Mesothelial cell of epicardium (in vitro differentiated cells): ENCODE data around the gene CREB3L1. TPM values are rescaled to one million over a fixed set of nuclear protein-coding genes. Genes with fewer than 3 reads are reported as not detected.

Experiments
- DNase-seq, 2 experiments: peaks; one replicate each; pipeline ENCODE4 v3.0.0; 2021; ENCODE audit warnings: low spot score in 2 of 2; ENCODE audit not compliant: unreplicated experiment in 2 of 2
- H3K27ac Mint-ChIP-seq: 2 replicates; pipeline ENCODE4 v1.8.0; 2021; ENCODE audit warnings: mixed read lengths
- H3K27me3 Mint-ChIP-seq: 2 replicates; pipeline ENCODE4 v1.8.0; 2021; ENCODE audit warnings: low read depth, mixed read lengths
- H3K36me3 Mint-ChIP-seq: 2 replicates; pipeline ENCODE4 v1.8.0; 2021; ENCODE audit warnings: mixed read lengths
- H3K4me1 Mint-ChIP-seq: 2 replicates; pipeline ENCODE4 v1.8.0; 2021; ENCODE audit warnings: mixed read lengths
- H3K4me3 Mint-ChIP-seq: 2 replicates; pipeline ENCODE4 v1.8.0; 2021; ENCODE audit warnings: mild to moderate bottlenecking, moderate library complexity, mixed read lengths
- H3K9me3 Mint-ChIP-seq: 2 replicates; pipeline ENCODE4 v1.8.0; 2021; ENCODE audit warnings: mixed read lengths
- total RNA-seq: library from RNA; stranded (reverse); gene quantifications from 3 replicates; pipeline ENCODE4 v1.2.1, GENCODE V29; 2021
- TF ChIP-seq, protein P1 (sequence below): fragments of 200-600 bp; sonication (generic); IDR thresholded peaks from one replicate; pipeline ENCODE4 v1.5.0; 2021; ENCODE audit warnings: antibody characterized with exemption; ENCODE audit not compliant: unreplicated experiment

Gene CREB3L1
- total RNA-seq, 1 donor from 2014 or later, result 34.5 TPM

DNA sequence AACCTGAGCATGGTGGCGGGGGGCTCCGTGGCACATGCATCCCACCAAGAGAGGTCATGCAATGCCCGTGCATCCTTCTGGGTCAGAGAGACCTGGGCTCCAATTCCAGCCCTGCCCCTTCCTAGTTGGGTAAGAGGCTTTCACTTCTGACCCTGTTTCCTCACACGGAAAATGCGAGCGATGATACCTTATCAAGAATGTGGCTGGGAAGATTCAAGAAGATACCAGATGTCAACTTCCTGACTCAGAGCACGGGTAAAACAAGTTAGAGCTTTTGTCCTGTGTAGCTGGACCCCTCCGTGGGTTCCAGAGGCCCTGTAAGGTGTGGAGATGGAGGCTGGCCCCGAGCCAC, 61.1 kb downstream of the CREB3L1 start:
- peaks cover 24% of the 10 kb centered on the region for H3K27me3 Mint-ChIP-seq
- H3K9me3 Mint-ChIP-seq, result no peaks in the 10 kb centered on the region
- DNase-seq, result no peak
- H3K27ac Mint-ChIP-seq, result peak overlapping the region; percentile 62
- TF ChIP-seq, protein P1, sequence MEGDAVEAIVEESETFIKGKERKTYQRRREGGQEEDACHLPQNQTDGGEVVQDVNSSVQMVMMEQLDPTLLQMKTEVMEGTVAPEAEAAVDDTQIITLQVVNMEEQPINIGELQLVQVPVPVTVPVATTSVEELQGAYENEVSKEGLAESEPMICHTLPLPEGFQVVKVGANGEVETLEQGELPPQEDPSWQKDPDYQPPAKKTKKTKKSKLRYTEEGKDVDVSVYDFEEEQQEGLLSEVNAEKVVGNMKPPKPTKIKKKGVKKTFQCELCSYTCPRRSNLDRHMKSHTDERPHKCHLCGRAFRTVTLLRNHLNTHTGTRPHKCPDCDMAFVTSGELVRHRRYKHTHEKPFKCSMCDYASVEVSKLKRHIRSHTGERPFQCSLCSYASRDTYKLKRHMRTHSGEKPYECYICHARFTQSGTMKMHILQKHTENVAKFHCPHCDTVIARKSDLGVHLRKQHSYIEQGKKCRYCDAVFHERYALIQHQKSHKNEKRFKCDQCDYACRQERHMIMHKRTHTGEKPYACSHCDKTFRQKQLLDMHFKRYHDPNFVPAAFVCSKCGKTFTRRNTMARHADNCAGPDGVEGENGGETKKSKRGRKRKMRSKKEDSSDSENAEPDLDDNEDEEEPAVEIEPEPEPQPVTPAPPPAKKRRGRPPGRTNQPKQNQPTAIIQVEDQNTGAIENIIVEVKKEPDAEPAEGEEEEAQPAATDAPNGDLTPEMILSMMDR, result no peak
- H3K4me3 Mint-ChIP-seq, result peak overlapping the region; percentile 39
- no peaks in the 10 kb centered on the region for H3K36me3 Mint-ChIP-seq
- peaks cover 34% of the 10 kb centered on the region for H3K4me1 Mint-ChIP-seq

- H3K9me3 Mint-ChIP-seq, result no peaks in the 10 kb centered on the region
- peak overlapping the region; percentile 62 for H3K27ac Mint-ChIP-seq
- H3K4me1 Mint-ChIP-seq, result peaks cover 36% of the 10 kb centered on the region
Observed at GRCh38 chr11:46338988-46339666, 61.7 kb downstream of the CREB3L1 start.

DNA sequence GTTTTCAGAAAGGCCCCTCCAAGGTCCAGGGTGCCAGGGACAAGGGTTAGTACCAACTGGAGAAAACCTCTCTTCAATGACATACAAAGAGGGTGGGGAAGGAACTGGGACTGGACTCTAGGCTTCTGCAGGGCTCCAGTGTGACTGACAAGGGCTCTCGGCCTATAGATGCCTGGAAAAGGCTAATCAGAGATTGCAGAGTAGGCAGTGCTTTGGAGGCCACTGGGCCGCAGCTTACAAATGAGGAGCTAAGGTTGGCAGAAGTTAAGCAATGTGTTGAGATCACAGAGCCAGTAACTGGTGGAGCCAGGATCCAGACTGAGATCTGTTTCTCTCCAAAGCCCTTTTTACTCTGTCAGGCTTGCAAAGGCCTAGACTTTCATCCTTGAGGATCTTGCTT, 62.4 kb downstream of the CREB3L1 start:
- Mint-ChIP-seq H3K27ac (no peak overlapping the region), H3K9me3 (no peaks in the 10 kb centered on the region), H3K4me3 (no peak overlapping the region), H3K4me1 (peaks cover 38% of the 10 kb centered on the region), H3K36me3 (no peaks in the 10 kb centered on the region), H3K27me3 (peaks cover 12% of the 10 kb centered on the region)
- no peak for DNase-seq
- TF ChIP-seq, protein P1, result no peak

More at GRCh38 chr11:46338988-46339666, 61.7 kb downstream of the CREB3L1 start:
- no peaks in the 10 kb centered on the region for H3K36me3 Mint-ChIP-seq
- DNase-seq, result no peak
- peak overlapping the region; percentile 39 for H3K4me3 Mint-ChIP-seq
- peaks cover 19% of the 10 kb centered on the region for H3K27me3 Mint-ChIP-seq
- TF ChIP-seq, protein P1, result no peak

DNA sequence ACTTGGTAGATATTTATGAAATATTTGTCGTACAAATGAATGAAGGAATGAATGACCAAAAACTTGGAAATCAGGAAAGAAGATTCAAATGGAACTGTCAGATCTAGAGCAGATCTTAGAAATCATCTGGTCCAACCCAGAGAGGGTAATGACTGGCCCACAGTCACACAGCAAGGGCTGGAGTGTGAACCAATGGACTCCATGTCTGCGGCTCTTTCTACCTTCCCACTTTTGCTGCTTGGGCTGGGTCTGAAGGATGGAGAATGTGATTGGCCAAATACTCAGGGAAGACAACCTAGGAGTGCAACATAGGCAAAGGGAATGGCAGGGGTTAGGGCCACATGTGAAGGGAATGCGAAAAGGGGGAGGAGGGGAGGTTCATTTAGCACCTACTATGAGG, 64.0 kb downstream of the CREB3L1 start:
- Mint-ChIP-seq H3K4me1 (peaks cover 49% of the 10 kb centered on the region), H3K36me3 (no peaks in the 10 kb centered on the region), H3K27me3 (peaks cover 2% of the 10 kb centered on the region), H3K4me3 (no peak overlapping the region), H3K9me3 (no peaks in the 10 kb centered on the region), H3K27ac (no peak overlapping the region)
- no peak for DNase-seq
- TF ChIP-seq, protein P1, result no peak

GRCh38 chr11:46342239-46342638, 64.8 kb downstream of the CREB3L1 start:
- TF ChIP-seq, protein P1, result no peak
- Mint-ChIP-seq H3K36me3 (no peaks in the 10 kb centered on the region), H3K27me3 (no peaks in the 10 kb centered on the region), H3K4me3 (no peak overlapping the region), H3K9me3 (no peaks in the 10 kb centered on the region), H3K4me1 (peaks cover 55% of the 10 kb centered on the region), H3K27ac (peak overlapping the region; percentile 78)
- no peak for DNase-seq
